C1 segment of cervical spinal cord (tissue), 14 donors: ENCODE results near the gene POTEC.
"Not testable (repeated sequence)": the region's sequence is repeated elsewhere in the genome, so short reads cannot be mapped to it uniquely, and the experiment has no call there.

Experiments
- DNase-seq, 14 donors: peaks; one replicate each; lab custom pipeline; 2025; lab: John Stamatoyannopoulos, UW

The POTEC gene

GRCh38 chr18:14543446-14543964, at the start of gene POTEC:
POTEC (minus strand) TSS chr18:14543600; CDS start chr18:14543146, 454 bp downstream.
- DNase-seq, result not testable (repeated sequence)

- no peak for DNase-seq
Observed at GRCh38 chr18:14577971-14578370, 34.6 kb upstream of the POTEC start.

- not testable (repeated sequence) for DNase-seq
Observed at GRCh38 chr18:14559502-14559901, 16.1 kb upstream of the POTEC start.

GRCh38 chr18:14531659-14532058, 11.7 kb downstream of the POTEC start:
- not testable (repeated sequence) for DNase-seq

- DNase-seq, result not testable (repeated sequence)
Observed at GRCh38 chr18:14510707-14511106, 32.7 kb downstream of the POTEC start.

- not testable (repeated sequence) for DNase-seq
Observed at GRCh38 chr18:14503691-14504090, 39.7 kb downstream of the POTEC start.

GRCh38 chr18:14501894-14502293, 41.5 kb downstream of the POTEC start:
- not testable (repeated sequence) for DNase-seq

GRCh38 chr18:14489256-14490014, 54.0 kb downstream of the POTEC start:
- DNase-seq, result not testable (repeated sequence)

- DNase-seq, result not testable (repeated sequence)
Observed at GRCh38 chr18:14488789-14489188, 54.6 kb downstream of the POTEC start.

- DNase-seq, result not testable (repeated sequence)
Observed at GRCh38 chr18:14486926-14487580, 56.3 kb downstream of the POTEC start.

- DNase-seq, result not testable (repeated sequence)
Observed at GRCh38 chr18:14479076-14479475, 64.3 kb downstream of the POTEC start.

- not testable (repeated sequence) for DNase-seq
Observed at GRCh38 chr18:14475520-14475919, 67.9 kb downstream of the POTEC start.

- not testable (repeated sequence) for DNase-seq
Observed at GRCh38 chr18:14474752-14475151, 68.6 kb downstream of the POTEC start.

- DNase-seq, result not testable (repeated sequence)
Observed at GRCh38 chr18:14474007-14474720, 69.2 kb downstream of the POTEC start.

- DNase-seq, result not testable (repeated sequence)
Observed at GRCh38 chr18:14473250-14474006, 70.0 kb downstream of the POTEC start.

- DNase-seq, result not testable (repeated sequence)
Observed at GRCh38 chr18:14471286-14471685, 72.1 kb downstream of the POTEC start.

GRCh38 chr18:14470446-14470845, 73.0 kb downstream of the POTEC start:
- not testable (repeated sequence) for DNase-seq

GRCh38 chr18:14470046-14470445, 73.4 kb downstream of the POTEC start:
- not testable (repeated sequence) for DNase-seq

- DNase-seq, result not testable (repeated sequence)
Observed at GRCh38 chr18:14465989-14466388, 77.4 kb downstream of the POTEC start.
